Common myeloid progenitor, CD34-positive (primary cell): ENCODE measurements around the gene LMO7.

ENCODE experiments used
- CTCF ChIA-PET: fragments of 350-600 bp; sonication (Branson Sonifier 250); formaldehyde crosslinking; loops from one replicate; lab custom pipeline; 2021; ENCODE audit warnings: antibody characterized with exemption; lab: Charles Lee
- POLR2A ChIA-PET: fragments of 350-600 bp; sonication (Branson Sonifier 250); formaldehyde crosslinking; loops from one replicate; lab custom pipeline; 2021; ENCODE audit warnings: antibody characterized with exemption; lab: Charles Lee
- DNase-seq, 3 donors: peaks; one replicate each; pipeline versions ENCODE4 v3.0.0 to v3.0.0-alpha.2; 2013
- H3K27ac ChIP-seq, 2 experiments: 1 replicate in 1 of 2; 2 replicates in 1 of 2; pipeline ENCODE4 v1.7.0; 2013; ENCODE audit warnings: inconsistent platforms in 2 of 2, low read length in 2 of 2, mild to moderate bottlenecking in 2 of 2, low read depth in 1 of 2, moderate library complexity in 1 of 2; ENCODE audit not compliant: severe bottlenecking in 2 of 2, insufficient read depth in 1 of 2, poor library complexity in 1 of 2
- H3K27me3 ChIP-seq, 5 experiments: replicated peaks in 2 of 5; 1 replicate in 3 of 5; 2 replicates in 2 of 5; pipeline versions ENCODE4 v1.6.1 to v1.7.0; 2013; ENCODE audit warnings: low read length in 4 of 5, mild to moderate bottlenecking in 2 of 5, moderate library complexity in 2 of 5, inconsistent platforms in 1 of 5; ENCODE audit not compliant: insufficient read depth in 5 of 5, control insufficient read depth in 4 of 5
- H3K36me3 ChIP-seq, 4 experiments: 1 replicate in 2 of 4; 2 replicates in 2 of 4; pipeline versions ENCODE4 v1.6.1 to v1.7.0; 2013; ENCODE audit warnings: low read length in 3 of 4, control low read depth in 1 of 4, mild to moderate bottlenecking in 1 of 4; ENCODE audit not compliant: control insufficient read depth in 4 of 4, insufficient read depth in 4 of 4
- H3K4me1 ChIP-seq, 4 experiments: 1 replicate in 3 of 4; 2 replicates in 1 of 4; pipeline versions ENCODE4 v1.6.1 to v1.7.1; 2013; ENCODE audit warnings: low read length in 3 of 4, mild to moderate bottlenecking in 3 of 4, control low read depth in 1 of 4, inconsistent platforms in 1 of 4, moderate library complexity in 1 of 4; ENCODE audit not compliant: control insufficient read depth in 4 of 4, insufficient read depth in 4 of 4; ENCODE audit errors: control extremely low read depth in 1 of 4
- H3K4me3 ChIP-seq, 7 experiments: 1 replicate in 4 of 7; 2 replicates in 3 of 7; pipeline versions ENCODE4 v1.5.1 to v1.7.0; 2013; ENCODE audit warnings: mild to moderate bottlenecking in 7 of 7, low read length in 6 of 7, moderate library complexity in 6 of 7, inconsistent platforms in 2 of 7, low read depth in 2 of 7, control low read depth in 1 of 7; ENCODE audit not compliant: insufficient read depth in 4 of 7, control insufficient read depth in 1 of 7; ENCODE audit errors: extremely low read depth in 1 of 7
- H3K9me3 ChIP-seq, 5 experiments: 1 replicate in 4 of 5; 2 replicates in 1 of 5; pipeline versions ENCODE4 v1.6.1 to v1.7.1; 2013; ENCODE audit warnings: low read length in 4 of 5, mild to moderate bottlenecking in 2 of 5, inconsistent platforms in 1 of 5, low read depth in 1 of 5, moderate library complexity in 1 of 5; ENCODE audit not compliant: control insufficient read depth in 4 of 5, insufficient read depth in 2 of 5; ENCODE audit errors: control extremely low read depth in 1 of 5
- WGBS: methylation state at CpG from one replicate; pipeline ENCODE4 v1.1.5; 2013; ENCODE audit not compliant: insufficient coverage; 5-methylcytosine and 5-hydroxymethylcytosine counted together

Gene LMO7

GRCh38 chr13:75715601-75716523 is 79.7 kb downstream of the LMO7 start:
- H3K4me1 ChIP-seq: peaks cover 4 to 9% (median 6%) of the 10 kb centered on the region in 4 experiments
- WGBS: 29% methylated on average over 3 of the region's 6 CpGs
- peaks cover 0 to 2% (median 0%) of the 10 kb centered on the region in 4 experiments for H3K36me3 ChIP-seq
- CTCF ChIA-PET: interaction anchor here (0.8 to 2.3 kb wide), 4 partner anchors 19 to 952 kb away, joined by 3 to 9 read pairs (median 4); no protein-coding TSS in a partner anchor
- no peak overlapping the region for H3K27ac ChIP-seq
- H3K27me3 ChIP-seq: no peaks in the 10 kb centered on the region
- peak overlapping the region in 2 of 7 experiments; percentile 2 to 20 for H3K4me3 ChIP-seq
- POLR2A ChIA-PET: no interaction called here
- no peaks in the 10 kb centered on the region for H3K9me3 ChIP-seq
- DNase-seq: peak; percentile 16 to 75 (median 66)

GRCh38 chr13:75717525-75717924 is 81.4 kb downstream of the LMO7 start:
- peaks cover 4 to 9% (median 6%) of the 10 kb centered on the region in 4 experiments for H3K4me1 ChIP-seq
- peaks cover 0 to 2% (median 0%) of the 10 kb centered on the region in 4 experiments for H3K36me3 ChIP-seq
- H3K4me3 ChIP-seq: no peak overlapping the region
- no peaks in the 10 kb centered on the region for H3K9me3 ChIP-seq
- CTCF ChIA-PET: no interaction called here
- H3K27ac ChIP-seq: no peak overlapping the region
- no peak for DNase-seq
- H3K27me3 ChIP-seq: no peaks in the 10 kb centered on the region
- WGBS: 100% methylated on average over 1 of the region's 2 CpGs
- POLR2A ChIA-PET: no interaction called here

- Histone ChIP-seq H3K36me3 (no peaks in the 10 kb centered on the region), H3K27me3 (no peaks in the 10 kb centered on the region), H3K4me3 (no peak overlapping the region), H3K4me1 (no peaks in the 10 kb centered on the region), H3K27ac (no peak overlapping the region), H3K9me3 (no peaks in the 10 kb centered on the region)
- ChIA-PET CTCF (no interaction called here), POLR2A (no interaction called here)
- no CpG with 5 or more reads among the region's 2 CpGs for WGBS
- no peak for DNase-seq
Measured at GRCh38 chr13:75721307-75721706, 85.2 kb downstream of the LMO7 start.

- no peak for DNase-seq
- Histone ChIP-seq H3K4me1 (no peaks in the 10 kb centered on the region), H3K36me3 (no peaks in the 10 kb centered on the region), H3K27ac (no peak overlapping the region), H3K9me3 (no peaks in the 10 kb centered on the region), H3K27me3 (no peaks in the 10 kb centered on the region), H3K4me3 (no peak overlapping the region)
- POLR2A ChIA-PET: no interaction called here
- CTCF ChIA-PET: no interaction called here
Measured at GRCh38 chr13:75723901-75724300, 87.8 kb downstream of the LMO7 start.

- Histone ChIP-seq H3K27me3 (no peaks in the 10 kb centered on the region), H3K9me3 (no peaks in the 10 kb centered on the region), H3K27ac (no peak overlapping the region), H3K4me3 (no peak overlapping the region), H3K36me3 (no peaks in the 10 kb centered on the region), H3K4me1 (no peaks in the 10 kb centered on the region)
- no peak for DNase-seq
- WGBS: 93% methylated on average over 2 of the region's 3 CpGs
- ChIA-PET CTCF (interaction anchor here (2.1 kb wide), 1 partner anchor 28 kb away, joined by 6 read pairs; no protein-coding TSS in a partner anchor), POLR2A (no interaction called here)
Measured at GRCh38 chr13:75724752-75725517, 88.8 kb downstream of the LMO7 start.

- Histone ChIP-seq H3K27me3 (no peaks in the 10 kb centered on the region), H3K36me3 (no peaks in the 10 kb centered on the region), H3K9me3 (no peaks in the 10 kb centered on the region), H3K27ac (no peak overlapping the region), H3K4me1 (no peaks in the 10 kb centered on the region), H3K4me3 (no peak overlapping the region)
- DNase-seq: no peak
- POLR2A ChIA-PET: no interaction called here
- CTCF ChIA-PET: interaction anchor here (0.9 to 2.1 kb wide), 3 partner anchors 10 to 30 kb away, joined by 3 to 6 read pairs (median 3); no protein-coding TSS in a partner anchor
Measured at GRCh38 chr13:75725736-75726135, 89.6 kb downstream of the LMO7 start.
